ENCODE data around the gene AMER3.
"Not testable (repeated sequence)": the region's sequence is repeated elsewhere in the genome, so short reads cannot be mapped to it uniquely, and the experiment has no call there.

AMER3 gene, protein sequence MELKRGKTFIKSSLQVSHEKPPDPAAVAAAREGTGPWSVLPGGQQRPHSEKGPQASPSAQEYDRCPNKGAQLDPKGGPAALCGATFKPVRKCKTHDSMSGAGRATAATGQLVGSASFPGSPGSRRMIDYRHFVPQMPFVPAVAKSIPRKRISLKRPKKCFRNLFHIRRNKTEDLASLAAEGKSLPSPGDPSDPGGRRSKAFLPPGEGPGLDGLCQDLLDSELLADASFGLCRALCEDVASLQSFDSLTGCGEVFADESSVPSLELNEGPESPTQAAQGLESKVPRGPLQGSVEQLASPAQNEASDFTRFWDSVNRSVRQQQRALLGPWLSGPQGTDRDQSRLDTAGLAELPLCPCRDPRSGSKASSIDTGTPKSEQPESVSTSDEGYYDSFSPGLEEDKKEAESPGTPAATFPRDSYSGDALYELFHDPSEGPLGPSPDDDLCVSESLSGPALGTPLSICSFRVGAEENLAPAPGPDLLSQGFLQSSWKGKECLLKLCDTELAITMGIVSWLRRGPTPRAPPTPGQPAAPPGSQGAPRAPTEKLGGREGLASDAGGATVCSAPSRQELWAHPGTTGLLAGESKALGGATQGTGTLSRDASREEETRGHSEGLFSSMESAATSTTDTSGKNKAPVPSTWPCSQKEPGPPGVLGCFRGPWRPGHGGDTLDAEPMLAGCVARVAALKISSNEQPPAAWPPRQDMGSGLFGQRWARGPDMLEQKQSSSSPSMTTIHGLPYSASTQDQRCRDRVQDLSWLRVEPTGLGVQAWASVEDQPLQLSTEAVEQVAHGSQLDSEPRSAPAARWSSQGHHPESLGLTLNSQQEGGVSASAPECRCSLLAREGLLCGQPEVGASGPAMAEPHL

DNA sequence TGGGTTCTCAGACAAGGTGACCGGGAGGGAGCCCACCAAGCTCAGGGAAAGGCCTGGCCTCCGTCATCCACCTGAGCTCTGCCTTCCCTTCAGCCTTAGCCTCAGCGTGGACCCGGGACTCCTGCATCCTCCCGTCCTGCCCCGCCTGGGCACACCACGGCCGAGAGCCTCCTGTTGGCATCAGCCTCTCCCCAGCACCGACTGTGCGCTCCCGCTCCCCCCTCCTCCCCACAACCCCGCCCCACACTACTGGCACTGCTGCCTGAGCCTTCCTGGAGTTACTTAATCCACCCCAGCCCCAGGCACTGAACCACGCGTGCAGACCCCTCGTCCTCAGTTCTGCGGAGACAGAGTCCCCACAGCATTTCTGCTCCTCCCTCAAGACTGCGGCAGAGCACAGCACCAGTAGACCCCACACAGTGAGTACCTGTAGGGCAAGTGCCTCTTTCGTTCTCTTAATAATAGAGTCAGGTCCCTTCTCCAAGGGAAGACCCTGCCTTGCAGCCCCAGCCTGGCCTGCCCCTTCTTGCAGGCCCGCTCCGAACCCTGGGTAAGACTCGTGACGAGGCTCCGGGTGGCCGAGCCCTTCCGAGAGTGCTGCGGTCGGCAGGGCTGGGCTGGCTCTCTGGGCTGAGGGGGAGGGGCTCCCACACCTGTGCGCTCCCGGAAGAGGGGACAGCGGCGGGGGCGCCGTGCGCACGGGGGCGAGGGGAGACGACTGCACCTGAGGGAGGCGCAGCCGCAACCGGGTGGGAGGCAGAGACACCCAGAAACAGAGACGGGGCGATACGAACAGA, at the start of gene AMER3:
TSS of gene AMER3 (plus strand) at position 285 of the 797 bp plus-strand sequence. CDS start 6,533 bp downstream, outside the sequence.
- DNase-seq, result no peak

DNA sequence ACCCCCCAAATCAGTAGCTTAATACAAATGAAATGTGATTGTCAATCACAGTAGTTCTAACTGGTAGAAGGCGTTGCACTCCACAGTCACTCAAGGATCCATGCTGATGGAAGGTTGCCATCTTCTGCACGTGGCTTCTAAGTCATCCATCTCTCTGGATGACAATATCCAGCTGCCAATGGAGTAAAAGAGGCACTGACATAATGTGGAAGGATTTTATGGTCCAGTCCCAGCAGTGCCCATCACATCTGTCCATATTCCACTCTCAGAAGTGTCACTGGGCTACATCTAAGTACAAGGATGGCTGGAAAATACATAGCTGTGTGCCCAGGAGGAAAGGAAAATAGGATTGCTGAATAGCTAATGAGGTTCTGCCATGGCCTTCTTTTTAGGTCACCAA, 40.5 kb upstream of the AMER3 start:
- DNase-seq, result not testable (repeated sequence)

DNA sequence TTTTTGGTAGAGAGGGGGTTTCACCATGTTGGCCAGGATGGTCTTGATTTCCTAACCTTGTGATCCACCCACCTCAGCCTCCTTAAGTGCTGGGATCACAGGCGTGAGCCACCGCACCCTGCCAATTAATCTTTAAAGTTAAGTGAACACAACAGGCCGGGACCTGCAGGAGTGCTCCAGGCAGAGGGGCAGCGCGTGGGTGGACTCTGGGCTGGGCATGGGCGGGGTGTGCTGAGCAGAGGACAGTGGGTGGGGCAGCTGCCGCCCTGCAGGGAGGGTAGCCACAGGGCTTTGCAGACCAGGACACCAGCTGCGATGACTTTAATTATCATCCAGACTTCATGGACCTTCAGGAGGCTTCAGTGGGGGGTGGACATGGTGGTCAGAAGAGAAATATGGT, 35.3 kb upstream of the AMER3 start:
- no peak for DNase-seq

DNA sequence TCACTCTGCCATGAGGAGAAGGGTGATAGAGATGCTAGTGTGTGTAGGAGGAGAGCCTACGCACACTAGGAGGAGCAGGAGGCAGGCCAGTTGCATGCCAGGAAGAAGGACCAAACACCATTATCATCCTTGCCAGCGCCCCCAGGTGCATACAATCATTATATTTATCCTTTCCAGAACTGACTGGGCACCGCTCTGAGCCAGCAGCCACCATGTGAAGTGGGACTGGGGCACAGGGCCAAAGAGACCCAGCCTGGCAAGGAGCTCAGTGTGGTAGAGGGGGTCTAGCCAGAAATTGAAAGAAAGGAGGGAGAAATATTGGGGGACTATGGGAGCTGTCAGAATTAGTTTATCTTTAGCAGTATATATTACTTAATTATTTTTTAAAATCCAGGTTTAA, 34.8 kb upstream of the AMER3 start:
- no peak for DNase-seq

DNA sequence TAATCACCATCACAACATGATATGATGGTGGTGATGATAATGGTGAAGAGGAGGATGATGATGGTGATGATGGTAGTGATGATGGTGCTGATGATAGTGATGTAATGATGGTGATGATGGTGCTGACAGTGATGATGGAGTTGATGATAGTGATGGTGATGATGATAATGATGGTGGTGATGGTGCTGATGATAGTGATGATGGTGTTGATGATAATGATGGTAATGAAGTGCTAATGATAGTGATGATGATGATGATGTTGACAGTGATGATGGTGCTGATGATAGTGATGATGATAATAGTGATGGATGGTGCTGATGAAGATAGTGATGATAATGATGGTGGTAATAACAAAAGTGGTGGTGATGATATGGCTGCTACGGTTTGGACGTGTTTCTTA, 30.9 kb upstream of the AMER3 start:
- no peak for DNase-seq

DNA sequence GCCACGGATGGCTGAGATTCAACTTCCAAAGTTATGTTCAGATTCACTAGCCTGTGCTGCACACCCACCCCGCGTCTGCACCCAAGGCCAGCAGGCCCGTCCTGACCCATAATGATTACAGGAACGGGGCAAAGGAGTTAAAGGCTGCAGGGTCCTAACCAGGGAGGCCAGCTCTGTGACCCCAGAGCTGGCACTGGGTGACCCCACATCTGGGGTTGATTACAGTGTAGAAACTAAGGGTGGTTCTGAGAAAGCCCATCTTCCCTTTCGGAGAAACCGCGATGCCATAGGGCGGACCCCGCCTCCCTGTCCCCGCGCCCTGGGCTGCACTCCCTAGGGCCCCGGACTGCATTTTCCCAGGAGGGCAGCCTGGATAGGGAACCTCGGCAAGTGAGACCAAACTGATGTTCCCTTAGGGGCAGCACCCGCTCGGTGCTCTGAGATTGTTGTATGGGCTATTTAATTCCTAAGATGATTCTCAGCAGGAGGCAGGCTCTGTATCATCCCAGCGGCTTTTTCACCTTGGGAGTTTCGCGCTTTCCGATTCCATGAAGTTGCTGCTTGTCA, 28.6 kb upstream of the AMER3 start:
- DNase-seq, result no peak

DNA sequence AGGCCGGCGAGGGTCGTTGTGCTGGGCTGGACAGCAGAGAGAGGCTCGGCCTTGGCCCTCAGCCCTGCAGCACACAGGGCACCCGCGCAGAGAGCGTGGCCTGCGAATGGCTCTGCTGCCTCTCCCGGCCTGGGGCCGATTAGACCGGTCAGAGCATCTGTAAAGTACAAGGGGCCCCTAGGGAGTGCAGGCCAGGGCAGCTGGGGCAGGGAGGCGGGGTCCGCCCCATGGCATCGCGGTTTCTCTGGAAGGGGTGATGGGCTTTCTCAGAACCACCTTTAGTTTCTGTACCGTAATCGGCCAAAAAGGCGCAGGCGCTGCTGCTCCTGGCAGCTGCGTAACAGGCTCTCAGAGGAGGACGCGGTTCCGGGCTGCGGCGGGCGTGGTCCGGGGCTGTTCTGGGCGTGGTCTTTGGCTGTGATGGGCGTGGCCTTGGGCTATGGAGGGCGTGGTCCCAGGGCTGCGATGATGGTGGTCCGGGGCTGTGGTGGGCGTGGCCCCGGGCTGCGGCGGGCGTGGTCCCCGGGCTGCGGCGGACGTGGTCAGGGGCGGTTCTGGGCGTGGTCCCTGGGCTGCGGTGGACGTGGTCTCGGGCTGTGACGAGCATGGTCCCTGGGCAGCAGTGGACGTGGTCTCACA, 27.9 kb upstream of the AMER3 start:
- DNase-seq, result peak; percentile 91

DNA sequence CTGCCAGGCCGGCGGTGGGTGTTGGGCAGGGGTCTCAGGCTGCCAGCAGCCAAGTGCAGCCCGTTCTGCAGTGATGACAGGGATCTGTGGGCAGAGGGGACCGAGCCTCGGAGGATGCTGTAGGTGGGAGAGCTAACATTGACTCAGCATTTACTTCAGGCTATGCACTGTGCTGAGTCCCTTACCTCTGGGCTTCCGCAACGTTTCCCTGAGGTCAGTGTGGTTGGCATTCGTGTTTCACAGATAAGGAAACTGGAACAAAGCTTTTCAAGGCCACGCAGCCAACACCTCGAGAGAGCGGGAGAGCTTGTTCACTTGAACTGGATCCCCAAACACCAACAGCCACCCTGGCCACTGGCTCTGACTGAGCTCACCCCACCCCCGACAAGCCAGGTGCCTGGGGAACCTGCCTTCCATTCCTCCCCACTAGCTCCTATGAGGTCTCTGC, 27.3 kb upstream of the AMER3 start:
- peak; percentile 33 for DNase-seq

DNA sequence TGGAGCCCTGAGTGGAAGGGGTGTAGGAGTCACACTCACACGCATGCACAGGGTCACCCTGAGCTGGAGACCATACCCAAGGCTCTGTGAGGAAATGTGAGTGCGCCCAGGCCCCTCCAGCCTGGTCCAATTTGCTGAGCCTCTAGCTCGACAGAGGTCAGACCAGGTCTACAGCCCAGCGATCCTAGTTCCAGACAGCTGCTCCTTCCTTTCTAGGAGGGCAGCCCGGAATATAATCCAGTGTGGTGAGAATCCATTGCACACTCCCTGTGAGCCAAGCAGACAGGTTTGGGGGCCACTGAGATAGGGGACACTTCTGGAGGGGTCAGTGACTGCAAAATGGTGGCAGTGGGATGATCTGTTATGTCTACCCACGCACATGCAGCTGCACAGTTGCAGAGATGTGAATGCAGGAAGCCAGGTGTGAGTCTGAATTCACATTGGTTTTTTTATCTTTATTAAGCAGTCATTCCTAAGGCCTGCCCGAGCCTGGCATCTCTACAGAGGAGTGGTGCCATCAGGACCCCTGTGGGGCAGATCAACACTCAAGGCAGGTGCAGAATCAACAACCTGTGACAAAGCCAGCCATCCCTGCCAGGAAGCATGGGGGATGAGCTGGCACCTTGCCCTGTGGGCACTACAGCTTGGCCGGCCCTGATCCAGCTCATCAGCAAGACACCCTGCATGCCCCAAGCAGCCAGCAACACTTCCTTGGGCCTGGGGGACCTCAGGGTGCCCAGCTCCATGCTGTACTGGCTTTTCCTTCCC, 26.6 kb upstream of the AMER3 start, which contains the start of gene GPR148:
TSS of gene GPR148 (plus strand) at position 522 of the 768 bp plus-strand sequence. CDS start at position 604, 82 bp downstream.
- DNase-seq, result no peak

DNA sequence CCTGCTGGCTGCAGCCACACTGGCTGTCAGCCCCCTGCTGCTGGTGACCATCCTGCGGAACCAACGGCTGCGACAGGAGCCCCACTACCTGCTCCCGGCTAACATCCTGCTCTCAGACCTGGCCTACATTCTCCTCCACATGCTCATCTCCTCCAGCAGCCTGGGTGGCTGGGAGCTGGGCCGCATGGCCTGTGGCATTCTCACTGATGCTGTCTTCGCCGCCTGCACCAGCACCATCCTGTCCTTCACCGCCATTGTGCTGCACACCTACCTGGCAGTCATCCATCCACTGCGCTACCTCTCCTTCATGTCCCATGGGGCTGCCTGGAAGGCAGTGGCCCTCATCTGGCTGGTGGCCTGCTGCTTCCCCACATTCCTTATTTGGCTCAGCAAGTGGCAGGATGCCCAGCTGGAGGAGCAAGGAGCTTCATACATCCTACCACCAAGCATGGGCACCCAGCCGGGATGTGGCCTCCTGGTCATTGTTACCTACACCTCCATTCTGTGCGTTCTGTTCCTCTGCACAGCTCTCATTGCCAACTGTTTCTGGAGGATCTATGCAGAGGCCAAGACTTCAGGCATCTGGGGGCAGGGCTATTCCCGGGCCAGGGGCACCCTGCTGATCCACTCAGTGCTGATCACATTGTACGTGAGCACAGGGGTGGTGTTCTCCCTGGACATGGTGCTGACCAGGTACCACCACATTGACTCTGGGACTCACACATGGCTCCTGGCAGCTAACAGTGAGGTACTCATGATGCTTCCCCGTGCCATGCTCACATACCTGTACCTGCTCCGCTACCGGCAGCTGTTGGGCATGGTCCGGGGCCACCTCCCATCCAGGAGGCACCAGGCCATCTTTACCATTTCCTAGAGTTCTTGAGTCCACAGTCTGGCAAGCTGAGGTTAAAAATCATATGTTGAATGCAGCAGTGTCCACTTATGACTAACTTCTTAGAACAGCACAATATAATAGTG, 25.7 kb upstream of the AMER3 start:
- DNase-seq, result no peak

DNA sequence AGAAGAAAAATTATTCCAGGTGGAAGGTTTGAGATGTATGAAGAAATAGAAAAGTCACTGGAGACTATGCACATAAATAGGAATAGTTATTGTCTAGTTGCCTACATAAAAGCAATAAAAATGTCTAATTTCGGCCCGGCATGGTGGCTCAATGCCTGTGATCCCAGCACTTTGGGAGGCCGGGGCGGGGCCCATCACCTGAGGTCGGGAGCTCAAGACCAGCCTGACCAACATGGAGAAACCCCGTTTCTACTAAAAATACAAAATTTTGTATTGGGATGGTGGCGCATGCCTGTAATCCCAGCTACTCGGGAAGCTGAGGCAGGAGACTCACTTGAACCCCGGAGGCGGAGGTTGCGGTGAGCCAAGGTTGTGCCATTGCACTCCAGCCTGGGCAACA, 23.1 kb upstream of the AMER3 start:
- DNase-seq, result not testable (repeated sequence)

DNA sequence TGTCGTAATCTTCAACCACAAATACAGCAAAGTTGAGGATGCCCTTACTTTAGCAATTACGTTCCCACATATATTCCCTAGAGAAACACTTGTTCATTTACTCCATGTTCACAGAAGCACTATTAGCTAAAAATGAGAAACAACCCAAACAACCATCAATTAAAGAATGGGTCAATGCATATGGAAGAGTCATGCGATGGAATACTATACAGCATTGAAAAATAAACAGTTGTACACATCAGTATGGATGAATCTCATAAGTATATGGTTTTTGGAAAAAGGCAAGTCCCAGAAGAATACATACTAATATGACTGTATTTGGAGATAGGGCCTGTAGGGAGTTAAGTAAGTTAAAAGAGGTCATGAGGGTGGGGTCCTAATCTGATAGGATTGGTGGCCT, 20.1 kb upstream of the AMER3 start:
- DNase-seq, result no peak

DNA sequence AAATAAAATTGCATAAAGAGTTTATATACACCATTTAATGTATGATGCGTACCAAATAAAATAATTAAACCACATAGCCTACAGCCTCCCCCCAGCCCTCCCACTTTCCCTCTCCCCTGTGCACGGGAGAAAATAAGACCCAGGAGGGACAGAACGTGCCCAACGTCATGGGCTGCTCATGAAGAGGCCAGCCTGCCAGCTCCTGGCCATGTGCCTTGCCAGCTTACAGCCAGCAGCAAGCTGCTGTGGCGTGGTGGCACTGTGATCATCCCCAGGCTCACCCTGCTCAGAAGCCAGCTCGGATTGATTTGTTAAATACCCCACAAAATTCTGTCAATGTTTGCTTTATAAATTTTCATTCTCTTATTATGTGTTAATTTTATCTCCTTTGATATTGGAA, 18.9 kb upstream of the AMER3 start:
- DNase-seq, result no peak

DNA sequence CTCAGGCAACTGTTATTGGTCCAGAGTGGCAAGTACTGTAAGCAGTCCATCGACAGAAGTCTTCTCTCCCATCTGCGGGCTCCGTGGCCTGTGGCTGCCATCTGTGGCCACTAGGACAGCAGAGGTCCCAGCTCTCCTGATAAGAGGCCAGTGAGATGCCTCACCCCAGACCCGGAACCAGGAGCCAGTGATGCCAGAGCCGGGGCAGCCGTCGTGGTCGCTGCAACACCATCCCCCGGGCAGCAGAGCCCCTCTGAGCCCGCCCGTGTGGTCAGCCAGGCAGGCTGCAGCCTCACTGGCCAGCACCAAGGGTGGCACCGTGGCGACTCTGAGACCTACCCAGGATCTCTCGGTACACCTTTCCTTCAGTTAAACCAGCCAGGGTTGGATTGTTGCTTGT, 17.7 kb upstream of the AMER3 start:
- no peak for DNase-seq

DNA sequence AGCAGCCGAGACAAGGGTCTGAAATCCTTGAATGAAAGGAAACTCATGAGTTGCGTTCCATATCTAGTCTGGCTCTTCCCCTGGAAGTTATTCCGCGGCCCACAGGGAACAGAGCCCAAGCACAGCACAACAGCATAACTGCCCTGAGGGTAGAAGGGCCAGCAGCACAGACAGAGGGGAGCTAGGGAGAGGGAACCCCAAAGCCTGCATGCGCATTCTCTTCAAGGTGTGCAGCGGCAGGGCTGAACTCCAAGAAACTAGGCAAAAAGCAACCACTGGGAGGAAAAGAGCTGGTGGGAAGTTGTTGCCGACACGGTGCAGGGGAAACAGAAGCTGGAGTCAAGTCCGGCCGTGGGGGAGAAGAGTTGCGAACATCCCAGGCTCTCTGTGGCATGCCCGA, 14.7 kb upstream of the AMER3 start:
- no peak for DNase-seq

DNA sequence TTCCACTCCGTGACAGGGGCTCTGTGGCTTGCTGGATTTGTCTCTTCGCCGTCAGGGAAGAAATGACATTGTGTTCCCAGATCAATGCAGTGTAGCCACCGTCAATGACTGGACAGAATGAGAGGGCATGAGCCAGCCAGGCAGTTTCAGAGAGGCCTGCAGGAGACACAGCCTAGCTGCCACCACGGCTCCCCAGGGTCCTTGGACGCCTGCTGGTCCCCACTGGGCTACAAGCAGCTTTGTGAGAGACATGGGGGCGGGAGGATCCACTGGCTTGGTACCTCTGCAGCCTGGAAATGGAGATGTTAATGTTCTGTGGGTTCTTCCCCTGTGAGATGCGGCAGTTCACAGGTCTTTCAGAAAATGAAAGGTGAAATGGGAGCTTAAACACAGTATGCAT, 12.1 kb upstream of the AMER3 start:
- DNase-seq, result no peak

DNA sequence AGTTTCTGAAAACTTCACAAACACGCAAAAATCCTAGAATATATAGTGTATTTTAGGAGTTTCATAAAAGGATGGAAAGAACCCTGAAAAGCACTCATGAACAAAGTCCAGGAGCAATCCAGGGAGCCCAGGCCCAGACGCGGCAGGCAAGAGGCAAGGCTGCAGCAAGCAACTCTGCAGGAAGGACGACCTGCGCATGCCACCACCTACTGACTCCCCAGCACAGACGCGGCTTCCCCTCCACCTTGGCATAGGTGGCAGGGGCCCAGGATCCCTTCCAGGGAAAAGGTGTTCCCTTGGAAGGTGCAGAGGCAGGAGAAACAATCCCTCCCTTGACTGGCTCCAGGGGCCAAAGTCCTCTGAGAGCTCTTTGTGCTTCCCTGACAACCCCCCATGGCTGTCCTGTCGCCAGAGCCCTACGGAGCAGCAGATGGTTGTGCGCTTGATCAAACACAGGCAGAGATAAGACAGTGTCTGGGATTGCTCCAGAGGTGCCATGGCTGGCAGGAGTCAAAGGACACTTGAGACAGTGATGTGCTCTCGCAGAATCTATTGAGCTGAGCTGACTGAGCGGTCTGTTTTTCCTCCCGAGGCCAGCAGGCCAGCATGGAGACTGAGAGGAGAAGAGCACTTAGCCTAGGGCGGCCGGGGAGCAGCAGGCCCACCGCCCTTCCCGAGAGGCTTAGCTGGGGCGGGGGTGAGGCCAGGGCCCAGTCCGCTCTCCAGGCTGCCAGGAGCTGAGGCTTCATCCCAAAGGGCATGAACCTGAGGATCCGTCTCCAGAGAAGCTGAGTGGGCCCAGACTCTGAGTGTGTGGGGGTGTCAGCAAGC, 10.8 kb upstream of the AMER3 start:
- no peak for DNase-seq

DNA sequence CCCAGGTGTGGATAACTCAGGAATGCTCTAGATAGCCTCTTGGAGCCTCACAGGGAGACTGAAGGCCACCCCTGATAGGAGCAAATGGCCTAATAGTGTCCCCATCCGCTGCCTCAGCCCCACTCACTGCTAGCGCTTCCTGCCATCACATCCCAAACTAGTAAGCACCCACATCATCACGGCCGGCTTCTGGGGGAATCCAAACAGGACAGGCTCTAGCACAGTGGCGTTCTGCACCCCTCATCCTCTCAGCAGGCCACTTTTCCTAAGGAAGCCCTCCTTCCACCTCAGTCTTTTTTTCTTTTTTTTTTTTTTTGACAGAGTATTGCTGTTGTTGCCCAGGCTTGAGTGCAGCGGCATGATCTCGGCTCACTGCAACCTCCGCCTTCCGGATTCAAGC, 6.3 kb upstream of the AMER3 start:
- no peak for DNase-seq

DNA sequence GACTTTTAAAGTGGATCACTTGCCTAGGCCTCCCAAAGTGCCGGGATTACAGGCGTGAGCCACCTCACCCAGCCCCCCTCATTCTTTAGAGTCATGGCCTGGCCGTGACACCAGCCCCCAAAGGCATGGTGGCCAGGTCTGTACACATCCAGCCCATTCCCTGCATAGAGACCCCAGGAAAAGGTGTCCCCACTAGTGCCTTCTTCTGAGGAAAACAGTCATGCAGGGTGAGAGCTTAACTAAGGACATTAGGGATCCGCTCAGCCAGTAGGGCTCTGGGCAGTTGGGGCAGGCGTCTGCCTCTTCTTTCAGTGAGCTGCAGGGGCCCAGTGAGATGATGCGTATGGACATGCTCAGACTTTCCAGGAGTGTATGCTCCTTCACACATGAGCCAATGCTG, 5.7 kb upstream of the AMER3 start:
- no peak for DNase-seq
